GM18907 (cell line): ENCODE results near the gene MKRN2.
"Not testable (repeated sequence)": the region's sequence is repeated elsewhere in the genome, so short reads cannot be mapped to it uniquely, and the experiment has no call there.

Experiments used
- ATAC-seq: cut with Tn5 transposase; IDR thresholded peaks from one replicate; pipeline ENCODE4 v1.9.1; 2021; ENCODE audit warnings: mild to moderate bottlenecking, moderate library complexity; ENCODE audit not compliant: unreplicated experiment

The MKRN2 gene

GRCh38 chr3:12628813-12629212 lies 71.9 kb downstream of the MKRN2 start:
- ATAC-seq, result no peak

DNA sequence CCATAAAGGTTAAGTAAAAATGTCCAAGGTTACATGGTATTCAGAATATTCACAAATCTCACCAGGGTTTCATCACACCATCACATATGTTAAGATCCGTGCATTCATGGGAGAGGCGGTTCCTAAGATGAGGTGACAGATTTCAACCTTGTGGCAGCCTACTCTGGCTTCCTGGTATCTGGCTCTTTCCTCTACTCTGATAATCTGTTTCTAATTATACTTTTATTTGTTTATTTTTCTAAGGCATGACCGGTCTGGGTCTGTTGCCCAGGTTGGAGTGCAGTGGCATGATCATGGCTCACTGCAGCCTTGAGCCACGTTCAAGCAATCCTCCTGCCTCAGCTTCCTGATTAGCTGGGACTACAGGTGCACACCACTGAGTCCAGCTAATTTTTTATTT lies 72.7 kb downstream of the MKRN2 start:
- no peak for ATAC-seq

DNA sequence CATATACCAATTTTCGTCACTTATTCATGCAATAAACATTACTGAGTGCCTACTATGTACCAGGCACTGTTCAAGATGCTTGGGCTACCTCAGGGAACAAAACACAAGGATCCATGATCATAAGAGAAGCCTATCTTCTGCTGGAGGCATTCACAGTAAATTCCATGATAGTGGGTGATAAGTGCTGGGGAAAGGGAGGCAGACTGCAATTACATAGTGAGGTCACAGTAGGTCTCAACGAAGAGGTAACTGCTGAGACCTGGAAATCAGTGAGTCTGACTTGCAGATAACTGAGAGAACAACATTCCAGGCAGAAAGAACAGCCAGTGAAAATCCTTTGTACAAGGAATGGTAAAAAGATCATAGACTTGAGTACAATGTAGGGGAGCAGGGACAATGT lies 73.4 kb downstream of the MKRN2 start:
- no peak for ATAC-seq

DNA sequence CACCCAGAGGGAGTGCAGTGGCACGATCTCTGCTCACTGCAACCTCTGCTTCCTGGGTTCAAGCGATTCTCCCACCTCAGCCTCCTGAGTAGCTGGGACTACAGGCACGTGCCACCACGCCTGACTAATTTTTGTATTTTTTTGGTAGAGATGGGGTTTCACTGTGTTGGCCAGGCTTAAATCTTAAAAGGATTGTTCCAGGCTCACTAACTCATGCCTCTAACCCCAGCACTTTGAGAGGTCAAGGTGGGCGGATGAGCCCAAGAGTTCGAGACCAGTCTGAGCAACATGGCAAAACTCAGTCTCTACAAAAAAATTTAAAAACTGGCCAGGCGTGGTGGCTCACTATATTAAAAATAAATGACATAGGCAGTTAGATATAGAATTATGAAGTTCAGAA lies 74.0 kb downstream of the MKRN2 start:
- not testable (repeated sequence) for ATAC-seq

- ATAC-seq, result no peak
Observed at GRCh38 chr3:12632523-12632922, 75.6 kb downstream of the MKRN2 start.

- no peak for ATAC-seq
Observed at GRCh38 chr3:12633108-12633507, 76.2 kb downstream of the MKRN2 start.
